ENCODE results near the gene TTC12.

TTC12 gene

GRCh38 chr11:113376156-113376555, 61.8 kb downstream of the TTC12 start:
- no peak for DNase-seq (ENCODE audit: low read depth)

- no peak for DNase-seq (ENCODE audit: low read depth)
These were observed 63.5 kb downstream of the TTC12 start for GRCh38 chr11:113377681-113378412.

DNA sequence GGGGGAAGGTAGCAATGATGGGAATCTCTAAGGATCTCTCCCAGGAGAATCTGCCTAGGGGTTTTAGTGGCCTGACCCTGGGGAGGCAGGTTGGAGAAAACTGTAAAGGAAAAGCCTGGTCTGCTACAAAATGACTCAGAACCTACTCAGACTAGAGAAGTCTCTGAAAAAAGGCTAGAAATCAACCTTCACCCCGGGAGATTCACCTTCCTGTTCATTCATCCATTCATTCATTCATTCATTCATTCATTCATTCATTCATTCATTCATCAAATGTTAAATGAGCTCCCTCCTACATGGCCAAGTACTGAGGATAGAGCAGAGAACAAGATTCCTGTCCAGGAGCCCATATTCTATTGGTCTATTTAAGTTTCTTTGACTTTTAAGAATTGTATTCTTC, 64.3 kb downstream of the TTC12 start:
- DNase-seq (ENCODE audit: low read depth): no peak

GRCh38 chr11:113382121-113382520, 67.7 kb downstream of the TTC12 start:
- DNase-seq (ENCODE audit: low read depth): no peak

- DNase-seq (ENCODE audit: low read depth): peak; percentile 32
These were observed 70.2 kb downstream of the TTC12 start for GRCh38 chr11:113384551-113384950.

- no peak for DNase-seq (ENCODE audit: low read depth)
These were observed 71.4 kb downstream of the TTC12 start for GRCh38 chr11:113385749-113386148.

GRCh38 chr11:113386866-113387265, 72.5 kb downstream of the TTC12 start:
- no peak for DNase-seq (ENCODE audit: low read depth)

DNA sequence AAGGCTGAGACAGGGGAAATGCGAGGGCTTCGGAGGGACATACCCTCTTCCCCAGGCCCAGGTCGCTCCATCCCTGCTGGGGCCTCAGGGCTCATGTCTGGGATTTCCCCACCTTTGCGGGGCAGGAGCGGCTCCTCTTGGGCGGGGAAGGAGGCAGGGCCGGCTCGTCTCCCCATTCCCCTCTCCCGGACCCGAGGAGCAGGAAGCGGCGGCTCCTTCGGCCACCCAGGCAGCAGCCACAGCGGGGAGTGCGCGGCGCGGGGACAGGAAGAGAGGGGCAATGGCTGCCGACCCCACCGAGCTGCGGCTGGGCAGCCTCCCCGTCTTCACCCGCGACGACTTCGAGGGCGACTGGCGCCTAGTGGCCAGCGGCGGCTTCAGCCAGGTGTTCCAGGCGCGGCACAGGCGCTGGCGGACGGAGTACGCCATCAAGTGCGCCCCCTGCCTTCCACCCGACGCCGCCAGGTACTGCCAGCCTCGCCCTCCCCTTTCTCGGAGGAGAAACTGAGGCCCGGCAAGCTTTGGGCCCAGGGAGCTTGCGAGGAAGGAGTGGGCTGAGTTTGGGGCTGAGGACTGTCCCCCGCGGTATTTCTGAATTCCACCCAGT, 73.3 kb downstream of the TTC12 start, which contains the start of gene ANKK1:
Gene ANKK1 (plus strand): TSS at position 175 of the 607 bp plus-strand sequence. CDS start 106 bp downstream, at position 281.
- DNase-seq (ENCODE audit: low read depth): no peak

DNA sequence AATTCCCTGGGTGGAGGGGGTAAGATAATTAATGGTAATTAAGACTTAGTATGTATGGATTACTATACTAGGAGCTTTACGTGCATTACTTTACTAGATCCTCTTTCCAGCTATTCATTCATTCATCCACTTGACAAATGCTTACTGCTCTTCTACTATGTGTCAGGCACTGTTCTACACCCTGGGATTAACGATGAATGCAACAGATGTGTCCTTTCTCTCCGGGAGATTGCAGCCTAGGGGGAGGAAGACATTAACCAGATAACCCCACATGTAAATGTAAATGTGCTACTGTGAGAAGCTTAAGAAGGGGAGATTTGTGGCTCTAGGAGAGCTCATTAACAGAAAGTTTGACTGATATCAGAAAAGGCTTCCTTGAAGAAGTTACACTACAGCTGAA, 74.9 kb downstream of the TTC12 start:
- no peak for DNase-seq (ENCODE audit: low read depth)

GRCh38 chr11:113392236-113392921, 78.0 kb downstream of the TTC12 start:
- no peak for DNase-seq (ENCODE audit: low read depth)

GRCh38 chr11:113393501-113393985, 79.2 kb downstream of the TTC12 start:
- no peak for DNase-seq (ENCODE audit: low read depth)

GRCh38 chr11:113394919-113395318, 80.5 kb downstream of the TTC12 start:
- no peak for DNase-seq (ENCODE audit: low read depth)

DNA sequence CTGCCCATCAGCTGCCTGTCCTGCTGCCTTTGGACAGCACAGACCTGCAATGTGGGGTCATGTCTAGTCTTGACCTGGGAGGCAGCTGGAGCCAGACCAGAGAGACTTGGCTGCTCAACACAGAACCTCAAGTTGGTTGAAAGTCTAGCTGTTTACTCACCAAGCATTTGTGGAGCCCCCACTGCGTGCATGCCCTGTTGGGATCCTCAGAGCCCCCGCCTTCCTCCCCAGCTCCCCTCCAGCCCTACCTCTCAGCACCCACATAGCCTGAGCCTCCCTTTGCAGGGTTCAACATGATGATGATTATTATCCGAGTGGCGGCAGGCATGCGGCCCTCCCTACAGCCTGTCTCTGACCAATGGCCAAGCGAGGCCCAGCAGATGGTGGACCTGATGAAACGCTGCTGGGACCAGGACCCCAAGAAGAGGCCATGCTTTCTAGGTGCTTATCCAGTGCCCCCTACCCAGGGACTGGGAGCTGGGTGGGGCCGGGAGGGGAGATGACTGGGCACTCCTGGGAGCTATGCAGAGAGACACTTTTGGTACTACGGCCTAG, 81.5 kb downstream of the TTC12 start:
- no peak for DNase-seq (ENCODE audit: low read depth)

GRCh38 chr11:113396690-113397089, 82.3 kb downstream of the TTC12 start:
- no peak for DNase-seq (ENCODE audit: low read depth)

GRCh38 chr11:113397212-113397611, 82.8 kb downstream of the TTC12 start:
- DNase-seq (ENCODE audit: low read depth): no peak

- DNase-seq (ENCODE audit: low read depth): no peak
These were observed 83.4 kb downstream of the TTC12 start for GRCh38 chr11:113397821-113398220.

- no peak for DNase-seq (ENCODE audit: low read depth)
These were observed 84.5 kb downstream of the TTC12 start for GRCh38 chr11:113398669-113399430.

- no peak for DNase-seq (ENCODE audit: low read depth)
These were observed 86.3 kb downstream of the TTC12 start for GRCh38 chr11:113400631-113401230.

- DNase-seq (ENCODE audit: low read depth): no peak
These were observed 87.3 kb downstream of the TTC12 start for GRCh38 chr11:113401718-113402117.

GRCh38 chr11:113404859-113405430, 90.6 kb downstream of the TTC12 start:
- no peak for DNase-seq (ENCODE audit: low read depth)

All from GM04504 (cell line).